C4-2B (cell line): ENCODE data around the gene CRTC3.
"Not testable (repeated sequence)": the region's sequence is repeated elsewhere in the genome, so short reads cannot be mapped to it uniquely, and the experiment has no call there.

ENCODE experiments used
- H3K27ac ChIP-seq: fragments of 450-650 bp; 2 replicates; pipeline ENCODE4 v1.5.1; 2017
- ZFX ChIP-seq: fragments of 450-650 bp; IDR thresholded peaks from 2 replicates; pipeline ENCODE4 v1.6.1; 2017
- TF ChIP-seq, protein P1 (sequence below): fragments of 450-650 bp; conservative IDR thresholded peaks from 2 replicates; pipeline ENCODE4 v1.5.1; 2017; ENCODE audit warnings: mild to moderate bottlenecking

CRTC3 gene

DNA sequence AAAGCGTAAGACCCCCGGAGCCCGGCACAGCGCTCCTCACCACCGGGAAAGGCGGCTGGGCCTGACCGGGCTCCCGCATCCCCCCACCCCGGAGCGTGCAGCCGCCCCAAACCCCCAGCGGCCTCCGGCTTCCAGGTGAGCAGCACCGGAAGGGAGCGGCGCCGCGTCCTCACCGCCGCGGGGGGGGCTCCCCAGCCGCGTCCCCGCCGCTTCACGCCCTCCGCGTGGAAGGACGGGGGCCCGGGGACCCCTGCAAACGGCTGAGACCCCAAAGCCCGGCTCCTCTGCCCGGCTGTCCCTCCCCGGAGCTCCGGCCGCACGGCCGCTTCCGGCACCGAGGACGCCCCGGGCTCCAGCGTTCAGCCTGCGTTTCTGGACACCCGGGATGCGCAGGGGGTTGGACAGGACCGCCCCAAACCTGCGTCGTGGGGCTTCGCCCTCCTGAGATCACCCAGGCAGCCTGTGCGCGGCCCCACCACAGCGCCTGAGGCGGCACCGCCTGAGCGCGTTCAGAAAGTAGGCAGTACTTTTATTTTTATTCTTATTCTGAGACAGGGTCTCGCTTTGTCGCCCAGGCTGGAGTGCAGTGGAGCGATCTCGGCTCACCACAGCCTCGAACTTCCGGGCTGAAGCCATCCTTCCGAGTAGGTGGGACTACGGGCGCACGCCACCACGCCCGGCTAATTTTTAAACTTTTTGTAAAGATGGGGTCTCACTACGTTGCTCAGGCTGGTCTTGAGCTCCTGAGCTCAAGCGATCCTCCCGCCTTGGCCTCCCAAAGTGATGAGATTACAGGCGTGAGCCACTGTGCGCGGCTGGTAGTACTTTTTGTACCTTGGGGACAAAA, 135.8 kb downstream of the CRTC3 start:
- H3K27ac ChIP-seq, result peak overlapping the region; percentile 33

DNA sequence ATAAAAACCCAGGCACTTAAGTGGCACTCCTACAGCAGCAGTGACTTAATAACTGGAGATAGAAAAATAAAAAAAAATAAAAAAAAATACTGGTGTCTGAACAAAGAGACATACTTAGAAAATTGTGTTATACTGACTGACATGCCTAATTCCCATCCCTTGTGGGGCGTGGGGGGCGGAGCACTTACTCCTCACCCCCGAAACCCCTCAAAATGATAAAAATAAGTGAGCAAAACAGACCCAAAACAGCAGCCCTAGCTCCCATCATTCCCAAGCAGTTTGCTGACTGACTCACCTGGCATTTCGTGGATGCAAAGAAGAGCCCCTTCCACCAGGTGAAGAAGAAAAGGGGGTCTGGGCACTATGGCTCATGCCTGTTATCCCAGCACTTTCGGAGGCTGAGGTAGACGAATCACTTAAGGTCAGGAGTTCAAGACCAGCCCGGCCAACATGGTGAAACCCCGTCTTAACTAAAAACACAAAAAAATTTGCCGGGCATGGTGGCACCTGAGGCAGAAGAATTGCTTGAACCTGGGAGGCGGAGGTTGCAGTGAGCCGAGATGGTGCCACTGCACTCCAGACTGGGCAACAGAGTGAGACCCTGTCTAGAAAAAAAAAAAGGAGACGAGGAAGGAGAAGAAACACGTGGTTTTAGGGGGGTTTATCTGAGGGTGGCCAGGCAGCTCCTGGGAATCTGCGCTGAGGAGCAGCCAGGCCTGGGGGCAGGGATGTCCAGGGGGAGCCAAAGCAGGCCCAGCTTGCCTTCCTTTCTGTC, 136.6 kb downstream of the CRTC3 start:
- TF ChIP-seq ZFX, result no peak
- TF ChIP-seq, protein P1, sequence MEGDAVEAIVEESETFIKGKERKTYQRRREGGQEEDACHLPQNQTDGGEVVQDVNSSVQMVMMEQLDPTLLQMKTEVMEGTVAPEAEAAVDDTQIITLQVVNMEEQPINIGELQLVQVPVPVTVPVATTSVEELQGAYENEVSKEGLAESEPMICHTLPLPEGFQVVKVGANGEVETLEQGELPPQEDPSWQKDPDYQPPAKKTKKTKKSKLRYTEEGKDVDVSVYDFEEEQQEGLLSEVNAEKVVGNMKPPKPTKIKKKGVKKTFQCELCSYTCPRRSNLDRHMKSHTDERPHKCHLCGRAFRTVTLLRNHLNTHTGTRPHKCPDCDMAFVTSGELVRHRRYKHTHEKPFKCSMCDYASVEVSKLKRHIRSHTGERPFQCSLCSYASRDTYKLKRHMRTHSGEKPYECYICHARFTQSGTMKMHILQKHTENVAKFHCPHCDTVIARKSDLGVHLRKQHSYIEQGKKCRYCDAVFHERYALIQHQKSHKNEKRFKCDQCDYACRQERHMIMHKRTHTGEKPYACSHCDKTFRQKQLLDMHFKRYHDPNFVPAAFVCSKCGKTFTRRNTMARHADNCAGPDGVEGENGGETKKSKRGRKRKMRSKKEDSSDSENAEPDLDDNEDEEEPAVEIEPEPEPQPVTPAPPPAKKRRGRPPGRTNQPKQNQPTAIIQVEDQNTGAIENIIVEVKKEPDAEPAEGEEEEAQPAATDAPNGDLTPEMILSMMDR, result no peak
- H3K27ac ChIP-seq, result no peak overlapping the region; the same call in 1 of the 2 replicates

More for the DNA sequence above, 135.8 kb downstream of the CRTC3 start:
- TF ChIP-seq ZFX, result no peak
- TF ChIP-seq, protein P1, result no peak

DNA sequence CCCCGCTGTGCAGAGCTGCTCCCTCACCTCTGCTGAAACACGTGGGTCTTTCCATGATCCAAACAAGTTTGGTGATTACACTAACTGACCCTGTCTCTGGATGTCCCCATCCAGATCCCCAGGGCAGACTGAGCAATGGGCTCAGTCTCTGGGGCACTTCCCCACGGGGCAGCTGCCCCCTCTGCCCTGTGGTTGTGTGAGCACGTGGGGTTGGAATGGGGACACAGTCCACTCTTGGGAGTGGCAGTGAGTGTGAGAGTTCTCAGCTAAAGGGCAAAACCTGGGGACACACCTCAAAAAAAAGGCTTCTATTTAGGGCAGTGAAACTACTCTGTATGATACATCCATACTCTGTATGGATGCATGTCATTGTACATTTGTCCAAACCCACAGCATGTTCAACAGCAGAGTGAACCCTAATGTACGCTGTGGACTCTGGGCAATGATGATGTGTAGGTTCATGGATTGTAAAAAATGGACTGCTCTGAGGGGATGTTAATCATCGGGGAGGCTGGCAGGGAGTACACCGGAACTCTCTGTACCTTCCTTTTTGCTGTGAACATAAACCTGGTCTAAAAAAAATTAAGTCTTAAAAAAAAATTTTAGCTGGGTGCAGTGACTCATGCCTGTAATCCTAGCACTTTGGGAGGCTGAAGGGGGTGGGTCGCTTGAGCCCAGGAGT, 137.5 kb downstream of the CRTC3 start:
- TF ChIP-seq, protein P1, result no peak
- H3K27ac ChIP-seq, result no peak overlapping the region

DNA sequence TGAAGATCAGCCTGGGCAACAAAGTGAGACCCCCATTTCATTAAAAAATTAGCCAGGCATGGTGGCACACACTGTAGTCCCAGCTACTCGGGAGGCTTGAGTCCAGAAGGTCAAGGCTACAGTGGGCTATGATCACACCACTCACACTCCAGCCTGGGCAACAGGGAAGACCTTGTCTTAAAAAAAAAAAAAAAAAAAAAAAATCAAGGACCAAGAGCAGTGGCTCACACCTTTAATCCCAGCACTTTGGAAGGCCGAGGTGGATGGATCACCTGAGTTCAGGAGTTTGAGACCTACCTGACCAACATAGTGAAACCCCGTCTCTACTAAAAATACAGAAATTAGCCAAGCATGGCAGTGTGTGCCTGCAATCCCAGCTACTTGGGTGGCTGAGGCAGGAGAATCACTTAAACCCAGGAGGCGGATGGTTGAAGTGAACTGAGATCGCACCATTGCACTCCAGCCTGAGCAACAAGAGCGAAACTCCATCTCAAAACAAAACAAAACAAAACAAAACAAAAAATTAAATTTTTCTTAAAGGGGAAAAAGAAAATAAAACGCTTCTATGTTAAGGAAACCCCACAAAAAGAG, 138.1 kb downstream of the CRTC3 start:
- not testable (repeated sequence) for H3K27ac ChIP-seq

DNA sequence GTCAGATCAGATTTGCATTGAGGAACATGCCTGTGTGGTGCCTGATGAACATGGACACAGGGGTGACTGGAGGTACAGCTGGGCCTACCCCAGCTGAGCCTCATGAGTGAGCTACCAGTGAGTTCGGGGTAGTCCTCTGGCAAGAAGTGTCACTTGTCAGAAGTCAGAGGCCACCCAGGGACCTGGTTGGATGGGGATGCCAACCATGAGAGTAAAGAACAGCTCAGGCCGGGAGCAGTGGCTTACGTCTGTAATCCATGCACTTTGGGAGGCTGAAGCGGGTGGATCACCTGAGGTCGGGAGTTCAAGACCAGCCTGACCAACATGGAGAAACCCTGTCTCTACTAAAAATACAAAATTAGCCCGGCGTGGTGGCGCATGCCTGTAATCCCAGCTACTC, 140.9 kb downstream of the CRTC3 start:
- not testable (repeated sequence) for H3K27ac ChIP-seq

DNA sequence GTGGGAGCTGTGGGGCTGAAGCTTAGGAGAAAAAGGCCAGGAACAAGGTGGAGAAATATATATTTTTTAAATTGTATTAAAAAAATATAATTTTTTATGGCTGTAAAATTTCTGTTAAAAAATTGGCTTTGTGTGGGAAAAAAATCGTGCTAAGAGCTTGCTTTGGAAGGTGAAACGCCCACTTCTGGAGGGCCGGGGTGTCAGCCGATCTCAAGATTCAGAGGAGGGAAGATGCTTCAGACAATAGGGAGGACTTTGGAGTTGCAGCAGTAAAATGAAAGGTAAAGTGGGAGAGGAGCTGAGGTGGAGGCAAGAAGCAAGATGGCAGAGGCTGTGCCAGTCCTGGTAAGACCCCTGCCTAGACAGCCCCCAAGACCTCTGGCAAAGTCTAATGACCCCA, 141.5 kb downstream of the CRTC3 start:
- no peak overlapping the region for H3K27ac ChIP-seq
- TF ChIP-seq, protein P1, result no peak
- TF ChIP-seq ZFX, result no peak

DNA sequence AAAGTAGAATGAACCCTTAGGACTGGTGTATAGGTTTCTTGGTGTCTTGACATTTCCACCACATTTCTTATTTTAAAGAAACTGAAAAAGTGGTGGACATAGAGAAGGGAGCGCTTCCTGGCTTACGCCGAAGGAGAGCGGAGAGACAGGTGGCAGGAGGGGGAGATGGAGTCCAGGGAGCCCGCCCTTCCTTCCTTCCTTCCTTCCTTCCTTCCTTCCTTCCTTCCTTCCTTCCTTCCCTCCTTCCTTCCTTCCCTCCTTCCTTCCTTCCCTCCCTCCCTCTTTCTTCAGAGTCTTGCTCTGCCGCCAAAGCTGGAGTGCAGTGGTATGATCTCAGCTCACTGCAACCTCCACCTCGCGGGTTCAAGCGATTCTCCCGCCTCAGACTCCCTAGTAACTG, 143.6 kb downstream of the CRTC3 start:
- H3K27ac ChIP-seq, result not testable (repeated sequence)

DNA sequence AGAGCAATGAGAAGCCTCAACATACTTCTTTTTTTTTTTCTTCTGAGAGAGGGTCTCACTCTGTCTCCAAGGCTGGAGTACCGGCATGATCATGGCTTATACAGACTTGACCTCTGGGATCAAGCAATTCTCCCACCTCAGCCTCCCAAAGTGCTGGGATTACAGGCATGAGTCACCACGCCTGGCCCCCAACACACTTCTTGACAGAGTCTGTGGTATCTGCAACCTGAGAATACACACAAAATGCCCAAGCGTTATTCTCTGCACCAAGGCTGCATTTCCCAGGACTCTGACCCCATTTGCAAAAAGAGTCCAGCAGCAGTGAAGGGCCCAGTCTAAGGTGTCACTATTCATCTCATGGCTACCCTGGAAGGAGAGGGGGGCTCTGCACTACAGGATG, 144.8 kb downstream of the CRTC3 start:
- no peak for TF ChIP-seq ZFX
- TF ChIP-seq, protein P1, result no peak
- no peak overlapping the region for H3K27ac ChIP-seq
